GM19193 (cell line): ENCODE results near the gene FOCAD.

Experiments used
- POLR2A ChIP-seq: IDR thresholded peaks from 4 replicates; pipeline ENCODE4 v1.6.1; 2011; ENCODE audit not compliant: insufficient read depth, insufficient read length; ENCODE audit errors: extremely low read depth

FOCAD gene

GRCh38 chr9:20788526-20789451, 104.7 kb downstream of the FOCAD start:
- no peak for TF ChIP-seq POLR2A

- TF ChIP-seq POLR2A = no peak
Observed at GRCh38 chr9:20790721-20791120, 106.7 kb downstream of the FOCAD start.

- TF ChIP-seq POLR2A = no peak
Observed at GRCh38 chr9:20791682-20792081, 107.6 kb downstream of the FOCAD start.

- no peak for TF ChIP-seq POLR2A
Observed at GRCh38 chr9:20804489-20805250, 120.6 kb downstream of the FOCAD start.

DNA sequence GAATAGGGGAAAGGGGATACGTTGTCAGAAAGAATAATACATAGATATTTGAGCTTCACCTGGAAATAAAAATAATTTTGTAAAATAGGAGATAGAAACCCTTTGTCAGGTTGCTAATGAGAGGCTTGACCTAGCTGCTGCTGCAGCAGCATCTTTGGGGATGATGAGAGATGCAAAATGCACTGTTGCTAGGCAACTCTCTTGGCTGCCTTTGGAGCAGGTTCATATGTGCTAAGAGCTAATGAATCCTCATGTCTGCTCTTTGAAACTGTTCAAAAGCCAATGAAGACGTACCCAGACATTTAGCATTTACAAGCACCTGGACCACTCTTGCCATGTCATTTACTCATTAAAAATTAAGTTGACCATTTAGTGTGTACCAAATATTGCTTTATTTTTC, 121.7 kb downstream of the FOCAD start:
- no peak for TF ChIP-seq POLR2A

GRCh38 chr9:20808002-20808401, 123.9 kb downstream of the FOCAD start:
- no peak for TF ChIP-seq POLR2A

DNA sequence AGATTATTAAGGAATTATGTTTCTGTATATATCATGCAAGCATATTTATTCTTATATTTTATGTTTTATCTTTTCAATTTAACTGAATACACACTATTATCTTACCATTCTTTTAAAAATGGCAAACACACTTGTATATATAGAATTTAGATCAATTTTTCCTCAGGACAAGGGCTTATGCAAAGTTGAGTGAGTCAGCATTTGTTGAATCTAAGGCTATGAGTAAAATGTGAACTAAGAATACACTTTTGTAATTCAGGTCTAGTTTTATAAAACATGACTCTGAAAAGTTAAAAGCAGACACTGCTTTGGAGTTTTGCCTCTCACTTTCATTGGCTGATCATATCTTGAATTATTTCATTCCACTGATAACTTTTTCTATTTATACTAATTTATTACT, 127.8 kb downstream of the FOCAD start:
- no peak for TF ChIP-seq POLR2A

GRCh38 chr9:20815923-20816703, 132.1 kb downstream of the FOCAD start:
- TF ChIP-seq POLR2A = no peak

- no peak for TF ChIP-seq POLR2A
Observed at GRCh38 chr9:20823051-20823450, 139.0 kb downstream of the FOCAD start.

DNA sequence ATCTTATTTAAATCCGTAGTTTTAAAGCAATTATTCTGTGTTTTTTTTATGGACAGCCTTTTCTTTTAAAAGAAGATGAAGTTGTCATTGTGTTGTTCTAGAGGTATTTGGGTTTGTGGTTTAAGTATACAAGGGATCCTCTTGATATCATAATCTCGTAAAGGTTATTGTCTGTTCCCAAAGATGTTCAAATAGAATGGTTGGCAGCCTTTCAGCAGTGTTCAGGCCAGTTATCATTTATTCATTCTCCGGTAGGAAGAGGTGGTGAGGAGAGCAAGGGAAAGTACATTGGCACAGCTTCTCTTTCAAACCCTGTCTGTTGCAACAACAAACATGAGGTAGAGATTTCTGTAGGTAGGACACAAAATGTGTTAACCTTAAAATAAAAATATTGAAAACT, 147.0 kb downstream of the FOCAD start:
- no peak for TF ChIP-seq POLR2A

DNA sequence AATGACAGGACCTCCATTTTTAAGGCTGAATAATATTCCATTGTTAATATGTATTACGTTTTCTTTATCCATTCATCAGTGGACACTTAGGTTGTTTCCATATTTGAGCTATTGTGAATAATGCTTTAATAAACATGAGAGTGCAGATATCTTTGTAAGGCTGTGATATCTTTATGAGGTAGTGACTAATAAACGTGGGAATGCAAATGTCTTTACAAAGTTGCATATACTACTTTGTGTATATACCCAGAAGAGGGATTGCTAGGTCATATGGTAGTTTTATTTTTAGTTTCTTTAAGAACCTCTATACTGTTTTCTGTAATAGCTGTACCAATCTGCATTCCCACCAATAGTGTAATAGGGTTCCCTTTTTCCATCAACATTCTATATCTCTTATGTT, 148.7 kb downstream of the FOCAD start:
- TF ChIP-seq POLR2A = no peak

DNA sequence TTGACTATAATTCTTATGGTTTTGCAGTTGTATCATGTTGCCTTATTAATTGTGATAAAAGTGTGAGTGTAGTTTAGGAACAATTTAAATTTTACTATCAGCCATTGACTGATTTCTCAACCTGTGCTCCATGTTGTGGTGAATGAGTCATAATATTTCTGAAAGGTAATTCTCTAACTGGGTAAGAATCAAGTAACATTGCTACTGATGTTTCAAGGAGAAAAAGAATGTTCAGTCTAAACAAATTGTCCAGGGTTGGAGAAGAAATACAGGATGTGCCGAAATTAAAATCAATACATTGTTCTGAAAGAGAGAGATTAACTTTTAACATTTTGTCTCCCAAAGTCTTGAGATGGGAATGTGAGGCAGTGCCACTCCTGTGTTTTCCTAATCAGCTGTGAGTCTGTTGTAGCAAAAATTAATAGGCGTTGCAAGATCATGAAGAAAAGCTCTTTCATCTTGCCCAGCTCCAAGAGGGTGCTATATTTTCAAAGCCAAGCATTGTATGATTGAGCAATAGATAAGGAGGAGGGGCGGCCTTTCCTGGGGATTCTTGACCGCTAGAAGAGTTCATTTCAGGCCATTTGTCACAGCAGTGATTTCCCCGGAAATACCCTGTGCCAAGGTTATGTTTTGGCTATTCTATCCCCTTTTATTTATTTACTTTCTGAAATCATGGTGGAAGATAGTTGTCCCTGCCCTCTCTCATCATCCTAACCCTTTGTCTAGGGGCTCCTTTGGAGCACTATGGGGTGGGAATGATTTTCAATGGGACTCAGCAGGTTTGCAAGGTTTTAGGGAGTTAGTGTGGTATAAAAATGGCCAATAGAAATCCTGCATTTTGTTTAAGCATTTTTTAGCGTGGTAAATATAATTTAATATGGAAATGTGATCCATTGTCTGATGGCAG, 151.6 kb downstream of the FOCAD start:
- TF ChIP-seq POLR2A = no peak

- no peak for TF ChIP-seq POLR2A
Observed at GRCh38 chr9:20837166-20837565, 153.1 kb downstream of the FOCAD start.

GRCh38 chr9:20838218-20838617, 154.2 kb downstream of the FOCAD start:
- no peak for TF ChIP-seq POLR2A
